ENCODE measurements around the gene GLIS1.

The GLIS1 gene

GRCh38 chr1:53688381-53689102, 50.4 kb downstream of the GLIS1 start:
- H3K36me3 ChIP-seq (ENCODE audit: control insufficient read depth, insufficient read depth, low read length), result no peaks in the 10 kb centered on the region
- DNase-seq, result no peak
- no peak overlapping the region for H3K27ac ChIP-seq (ENCODE audit: insufficient read depth, low read length, poor library complexity, severe bottlenecking)
- H3K4me1 ChIP-seq (ENCODE audit: control insufficient read depth, insufficient read depth, low read length, poor library complexity, severe bottlenecking), result no peaks in the 10 kb centered on the region
- H3K27me3 ChIP-seq (replicated peaks; ENCODE audit: control insufficient read depth, insufficient read depth, low read length, poor library complexity, severe bottlenecking), result no peaks in the 10 kb centered on the region
- no peak overlapping the region for H3K4me3 ChIP-seq (ENCODE audit: insufficient read depth, low read depth, low read length, poor library complexity, severe bottlenecking)
- no peaks in the 10 kb centered on the region for H3K9me3 ChIP-seq (ENCODE audit: control insufficient read depth, low read length)

- Histone ChIP-seq H3K9me3 (ENCODE audit: control insufficient read depth, low read length) (no peaks in the 10 kb centered on the region), H3K4me1 (ENCODE audit: control insufficient read depth, insufficient read depth, low read length, poor library complexity, severe bottlenecking) (no peaks in the 10 kb centered on the region), H3K27me3 (replicated peaks; ENCODE audit: control insufficient read depth, insufficient read depth, low read length, poor library complexity, severe bottlenecking) (no peaks in the 10 kb centered on the region), H3K36me3 (ENCODE audit: control insufficient read depth, insufficient read depth, low read length) (no peaks in the 10 kb centered on the region), H3K4me3 (ENCODE audit: insufficient read depth, low read depth, low read length, poor library complexity, severe bottlenecking) (no peak overlapping the region), H3K27ac (ENCODE audit: insufficient read depth, low read length, poor library complexity, severe bottlenecking) (no peak overlapping the region)
- DNase-seq, result no peak
Observed at GRCh38 chr1:53687901-53688300, 51.1 kb downstream of the GLIS1 start.

- H3K9me3 ChIP-seq (ENCODE audit: control insufficient read depth, low read length), result no peaks in the 10 kb centered on the region
- H3K27ac ChIP-seq (ENCODE audit: insufficient read depth, low read length, poor library complexity, severe bottlenecking), result no peak overlapping the region
- H3K36me3 ChIP-seq (ENCODE audit: control insufficient read depth, insufficient read depth, low read length), result no peaks in the 10 kb centered on the region
- no peaks in the 10 kb centered on the region for H3K4me1 ChIP-seq (ENCODE audit: control insufficient read depth, insufficient read depth, low read length, poor library complexity, severe bottlenecking)
- H3K4me3 ChIP-seq (ENCODE audit: insufficient read depth, low read depth, low read length, poor library complexity, severe bottlenecking), result no peak overlapping the region
- no peak for DNase-seq
- H3K27me3 ChIP-seq (replicated peaks; ENCODE audit: control insufficient read depth, insufficient read depth, low read length, poor library complexity, severe bottlenecking), result no peaks in the 10 kb centered on the region
Observed at GRCh38 chr1:53687426-53687825, 51.5 kb downstream of the GLIS1 start.

DNA sequence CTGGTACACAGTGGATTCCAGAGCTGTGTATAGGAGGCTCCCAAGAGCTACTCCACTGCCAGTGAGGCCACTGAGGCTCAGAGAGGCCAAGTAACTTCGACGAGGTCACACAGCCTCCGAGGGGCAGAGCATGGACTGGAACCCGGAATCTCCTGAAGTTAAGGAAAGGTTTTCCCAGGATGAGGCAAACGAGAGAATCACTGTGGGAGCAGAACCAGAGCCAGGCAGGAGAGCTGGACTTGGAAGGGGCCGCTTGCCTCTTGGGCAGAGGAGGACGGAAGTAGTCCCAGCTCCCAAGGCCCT, 52.0 kb downstream of the GLIS1 start:
- DNase-seq, result no peak
- no peaks in the 10 kb centered on the region for H3K9me3 ChIP-seq (ENCODE audit: control insufficient read depth, low read length)
- H3K27me3 ChIP-seq (replicated peaks; ENCODE audit: control insufficient read depth, insufficient read depth, low read length, poor library complexity, severe bottlenecking), result no peaks in the 10 kb centered on the region
- no peak overlapping the region for H3K4me3 ChIP-seq (ENCODE audit: insufficient read depth, low read depth, low read length, poor library complexity, severe bottlenecking)
- no peak overlapping the region for H3K27ac ChIP-seq (ENCODE audit: insufficient read depth, low read length, poor library complexity, severe bottlenecking)
- no peaks in the 10 kb centered on the region for H3K4me1 ChIP-seq (ENCODE audit: control insufficient read depth, insufficient read depth, low read length, poor library complexity, severe bottlenecking)
- H3K36me3 ChIP-seq (ENCODE audit: control insufficient read depth, insufficient read depth, low read length), result no peaks in the 10 kb centered on the region

DNA sequence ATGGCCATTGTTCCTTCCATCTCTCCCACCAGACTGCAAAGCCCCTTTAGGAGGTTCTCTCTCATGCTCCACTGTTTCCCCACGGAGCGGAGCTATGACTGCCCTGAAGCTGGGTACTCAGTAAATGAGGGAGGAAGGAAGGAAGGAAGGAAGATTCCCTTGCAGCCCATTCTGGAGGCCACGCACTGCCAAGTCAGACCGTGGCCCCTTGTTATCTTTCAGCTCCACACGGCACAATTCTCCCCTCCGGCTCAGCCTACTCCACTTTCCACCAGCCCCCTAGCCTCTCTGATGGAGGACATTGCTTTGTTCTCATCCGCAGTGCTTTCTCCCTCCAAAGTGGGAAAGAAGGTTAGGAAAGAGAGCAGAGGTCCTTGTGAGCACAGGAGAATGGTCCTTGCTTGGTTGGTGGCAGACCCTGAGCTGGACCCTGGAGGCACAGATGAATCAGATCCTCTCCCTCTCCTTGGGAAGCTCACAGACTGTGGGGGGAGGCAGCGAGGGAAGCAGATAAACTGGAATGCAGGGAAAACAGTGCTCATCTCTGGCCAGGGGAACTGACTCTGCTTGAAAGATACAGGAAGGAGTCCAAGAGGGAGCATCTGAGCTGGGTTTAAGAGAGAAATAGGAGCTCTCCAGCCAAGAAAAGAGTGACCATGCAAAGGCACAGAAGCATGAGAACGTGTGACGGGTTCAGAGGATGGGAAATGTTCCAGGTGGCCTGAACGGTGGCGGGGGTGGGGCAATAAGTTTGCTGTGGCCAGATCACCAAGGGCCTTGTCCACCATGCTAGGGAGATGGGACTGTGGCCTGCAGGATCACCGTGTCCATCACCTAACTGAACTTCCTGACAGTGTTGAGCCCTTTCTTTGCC, 52.6 kb downstream of the GLIS1 start:
- Histone ChIP-seq H3K4me3 (ENCODE audit: insufficient read depth, low read depth, low read length, poor library complexity, severe bottlenecking) (no peak overlapping the region), H3K9me3 (ENCODE audit: control insufficient read depth, low read length) (no peaks in the 10 kb centered on the region), H3K36me3 (ENCODE audit: control insufficient read depth, insufficient read depth, low read length) (no peaks in the 10 kb centered on the region), H3K4me1 (ENCODE audit: control insufficient read depth, insufficient read depth, low read length, poor library complexity, severe bottlenecking) (no peaks in the 10 kb centered on the region), H3K27me3 (replicated peaks; ENCODE audit: control insufficient read depth, insufficient read depth, low read length, poor library complexity, severe bottlenecking) (no peaks in the 10 kb centered on the region), H3K27ac (ENCODE audit: insufficient read depth, low read length, poor library complexity, severe bottlenecking) (no peak overlapping the region)
- DNase-seq, result no peak

GRCh38 chr1:53685272-53686051, 53.5 kb downstream of the GLIS1 start:
- Histone ChIP-seq H3K36me3 (ENCODE audit: control insufficient read depth, insufficient read depth, low read length) (no peaks in the 10 kb centered on the region), H3K27me3 (replicated peaks; ENCODE audit: control insufficient read depth, insufficient read depth, low read length, poor library complexity, severe bottlenecking) (no peaks in the 10 kb centered on the region), H3K4me1 (ENCODE audit: control insufficient read depth, insufficient read depth, low read length, poor library complexity, severe bottlenecking) (no peaks in the 10 kb centered on the region), H3K9me3 (ENCODE audit: control insufficient read depth, low read length) (no peaks in the 10 kb centered on the region), H3K27ac (ENCODE audit: insufficient read depth, low read length, poor library complexity, severe bottlenecking) (no peak overlapping the region), H3K4me3 (ENCODE audit: insufficient read depth, low read depth, low read length, poor library complexity, severe bottlenecking) (no peak overlapping the region)
- no peak for DNase-seq

DNA sequence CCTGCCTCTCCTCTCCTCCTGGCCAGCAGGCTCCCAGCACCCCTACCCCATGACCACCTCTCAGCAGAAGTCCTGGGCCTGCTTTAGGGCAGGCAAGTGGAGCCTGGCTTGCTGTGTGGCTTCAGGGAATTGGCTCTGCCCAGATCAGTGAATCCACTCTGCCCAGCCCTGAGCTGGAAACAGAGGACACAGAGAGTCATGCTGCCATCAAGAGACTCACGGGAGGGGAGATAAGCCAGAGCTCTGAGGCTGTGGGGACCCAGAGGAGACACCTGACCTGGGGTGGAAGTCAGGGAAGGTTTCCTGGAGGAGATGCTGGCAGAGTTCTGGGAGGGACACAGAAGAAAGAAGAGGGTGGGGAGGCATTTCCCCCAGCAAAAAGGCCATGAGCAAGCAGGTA, 54.2 kb downstream of the GLIS1 start:
- no peak overlapping the region for H3K27ac ChIP-seq (ENCODE audit: insufficient read depth, low read length, poor library complexity, severe bottlenecking)
- H3K4me3 ChIP-seq (ENCODE audit: insufficient read depth, low read depth, low read length, poor library complexity, severe bottlenecking), result no peak overlapping the region
- no peaks in the 10 kb centered on the region for H3K9me3 ChIP-seq (ENCODE audit: control insufficient read depth, low read length)
- DNase-seq, result no peak
- no peaks in the 10 kb centered on the region for H3K36me3 ChIP-seq (ENCODE audit: control insufficient read depth, insufficient read depth, low read length)
- H3K4me1 ChIP-seq (ENCODE audit: control insufficient read depth, insufficient read depth, low read length, poor library complexity, severe bottlenecking), result no peaks in the 10 kb centered on the region
- H3K27me3 ChIP-seq (replicated peaks; ENCODE audit: control insufficient read depth, insufficient read depth, low read length, poor library complexity, severe bottlenecking), result no peaks in the 10 kb centered on the region

- Histone ChIP-seq H3K27me3 (replicated peaks; ENCODE audit: control insufficient read depth, insufficient read depth, low read length, poor library complexity, severe bottlenecking) (no peaks in the 10 kb centered on the region), H3K36me3 (ENCODE audit: control insufficient read depth, insufficient read depth, low read length) (no peaks in the 10 kb centered on the region), H3K4me3 (ENCODE audit: insufficient read depth, low read depth, low read length, poor library complexity, severe bottlenecking) (no peak overlapping the region), H3K4me1 (ENCODE audit: control insufficient read depth, insufficient read depth, low read length, poor library complexity, severe bottlenecking) (no peaks in the 10 kb centered on the region), H3K9me3 (ENCODE audit: control insufficient read depth, low read length) (no peaks in the 10 kb centered on the region), H3K27ac (ENCODE audit: insufficient read depth, low read length, poor library complexity, severe bottlenecking) (no peak overlapping the region)
- DNase-seq, result no peak
Observed at GRCh38 chr1:53683986-53684740, 54.8 kb downstream of the GLIS1 start.

GRCh38 chr1:53682881-53683280, 56.1 kb downstream of the GLIS1 start:
- DNase-seq, result no peak
- Histone ChIP-seq H3K27me3 (replicated peaks; ENCODE audit: control insufficient read depth, insufficient read depth, low read length, poor library complexity, severe bottlenecking) (no peaks in the 10 kb centered on the region), H3K4me3 (ENCODE audit: insufficient read depth, low read depth, low read length, poor library complexity, severe bottlenecking) (no peak overlapping the region), H3K9me3 (ENCODE audit: control insufficient read depth, low read length) (no peaks in the 10 kb centered on the region), H3K27ac (ENCODE audit: insufficient read depth, low read length, poor library complexity, severe bottlenecking) (no peak overlapping the region), H3K36me3 (ENCODE audit: control insufficient read depth, insufficient read depth, low read length) (no peaks in the 10 kb centered on the region), H3K4me1 (ENCODE audit: control insufficient read depth, insufficient read depth, low read length, poor library complexity, severe bottlenecking) (no peaks in the 10 kb centered on the region)

Measured in effector memory CD4-positive, alpha-beta T cell (primary cell).